Endodermal cell (in vitro differentiated cells): ENCODE data around the gene NTN3. TPM values are rescaled to one million over a fixed set of nuclear protein-coding genes. Genes with fewer than 3 reads are reported as not detected.

Source experiments
- DNase-seq: peaks from one replicate; pipeline ENCODE4 v3.0.0-alpha.2; 2017
- H3K27ac ChIP-seq: 2 replicates; pipeline ENCODE4 v1.5.1; 2013; ENCODE audit warnings: mild to moderate bottlenecking, low read depth, low read length, moderate library complexity
- H3K27me3 ChIP-seq: 2 replicates; pipeline ENCODE4 v1.6.1; 2013; ENCODE audit warnings: mild to moderate bottlenecking, low read length, moderate library complexity; ENCODE audit not compliant: insufficient read depth, control insufficient read depth, poor library complexity, severe bottlenecking
- H3K36me3 ChIP-seq: 2 replicates; pipeline ENCODE4 v1.7.0; 2013; ENCODE audit warnings: mild to moderate bottlenecking, low read length, moderate library complexity; ENCODE audit not compliant: control insufficient read depth, insufficient read depth
- H3K4me1 ChIP-seq: one replicate; pipeline ENCODE4 v1.7.0; 2013; ENCODE audit warnings: low read length; ENCODE audit not compliant: control insufficient read depth, insufficient read depth
- H3K4me3 ChIP-seq: 2 replicates; pipeline ENCODE4 v1.5.1; 2013; ENCODE audit warnings: mild to moderate bottlenecking, low read length, moderate library complexity
- H3K9ac ChIP-seq: 2 replicates; pipeline ENCODE4 v1.6.1; 2013; ENCODE audit warnings: mild to moderate bottlenecking, low read length, moderate library complexity; ENCODE audit not compliant: poor library complexity, severe bottlenecking; ENCODE audit errors: extremely low read depth
- H3K9me3 ChIP-seq: 2 replicates; pipeline ENCODE4 v1.6.1; 2013; ENCODE audit warnings: mild to moderate bottlenecking, low read length, moderate library complexity; ENCODE audit not compliant: control insufficient read depth
- H3K27ac Mint-ChIP-seq: 2 replicates; pipeline ENCODE4 v1.8.0; 2020; ENCODE audit warnings: mixed read lengths
- H3K27me3 Mint-ChIP-seq: 2 replicates; pipeline ENCODE4 v1.8.0; 2021; ENCODE audit warnings: mild to moderate bottlenecking, mixed read lengths; ENCODE audit not compliant: insufficient read depth
- H3K36me3 Mint-ChIP-seq: 2 replicates; pipeline ENCODE4 v1.8.0; 2020; ENCODE audit warnings: low read depth, mixed read lengths
- H3K4me1 Mint-ChIP-seq: 2 replicates; pipeline ENCODE4 v1.8.0; 2020; ENCODE audit warnings: mixed read lengths
- H3K4me3 Mint-ChIP-seq: 2 replicates; pipeline ENCODE4 v1.8.0; 2020; ENCODE audit warnings: mild to moderate bottlenecking, moderate library complexity, mixed read lengths
- H3K9me3 Mint-ChIP-seq: 2 replicates; pipeline ENCODE4 v1.8.0; 2020; ENCODE audit warnings: mild to moderate bottlenecking, mixed read lengths
- CTCF ChIP-seq: fragments of 200-600 bp; sonication (generic); conservative IDR thresholded peaks from 2 replicates; pipeline ENCODE4 v1.5.0; 2021; ENCODE audit warnings: antibody characterized with exemption, mild to moderate bottlenecking
- WGBS, 2 experiments: methylation state at CpG; one replicate each; pipeline versions ENCODE4 v1.1.5 to v1.1.7; 2013; ENCODE audit warnings: missing lambda C conversion rate in 2 of 2, mixed read lengths in 1 of 2; ENCODE audit not compliant: insufficient coverage in 1 of 2, insufficient read length in 1 of 2; 5-methylcytosine and 5-hydroxymethylcytosine counted together
- total RNA-seq, 2 donors: library from RNA; stranded (reverse); fragmentation: NEBNext Ultra II Directional in 1 of 2; extraction: Animal tissue kit (Norgen Biotek cat#: 25700) in 1 of 2; gene quantifications; 2 replicates in 1 of 2; 3 replicates in 1 of 2; pipeline ENCODE4 v1.2.1, GENCODE V29; 2021

The NTN3 gene
- total RNA-seq, 2 donors from 2014 or later = 0.48 to 0.62 TPM

- Histone ChIP-seq H3K4me1 (peaks cover 9% of the 10 kb centered on the region), H3K27ac (no peak overlapping the region), H3K4me3 (no peak overlapping the region), H3K36me3 (peaks cover 18% of the 10 kb centered on the region), H3K9ac (no peak overlapping the region), H3K9me3 (no peaks in the 10 kb centered on the region), H3K27me3 (no peaks in the 10 kb centered on the region)
- Mint-ChIP-seq H3K36me3 (peaks cover 6% of the 10 kb centered on the region), H3K27ac (no peak overlapping the region), H3K9me3 (no peaks in the 10 kb centered on the region), H3K27me3 (peaks cover 5% of the 10 kb centered on the region), H3K4me3 (peak overlapping the region; percentile 75), H3K4me1 (peaks cover 18% of the 10 kb centered on the region)
- no peak for TF ChIP-seq CTCF
- WGBS, 2 experiments = 84 to 100% methylated on average over 4 of the region's 4 CpGs
- DNase-seq = no peak
Observed at GRCh38 chr16:2427526-2427925, 43.6 kb upstream of the NTN3 start.

DNA sequence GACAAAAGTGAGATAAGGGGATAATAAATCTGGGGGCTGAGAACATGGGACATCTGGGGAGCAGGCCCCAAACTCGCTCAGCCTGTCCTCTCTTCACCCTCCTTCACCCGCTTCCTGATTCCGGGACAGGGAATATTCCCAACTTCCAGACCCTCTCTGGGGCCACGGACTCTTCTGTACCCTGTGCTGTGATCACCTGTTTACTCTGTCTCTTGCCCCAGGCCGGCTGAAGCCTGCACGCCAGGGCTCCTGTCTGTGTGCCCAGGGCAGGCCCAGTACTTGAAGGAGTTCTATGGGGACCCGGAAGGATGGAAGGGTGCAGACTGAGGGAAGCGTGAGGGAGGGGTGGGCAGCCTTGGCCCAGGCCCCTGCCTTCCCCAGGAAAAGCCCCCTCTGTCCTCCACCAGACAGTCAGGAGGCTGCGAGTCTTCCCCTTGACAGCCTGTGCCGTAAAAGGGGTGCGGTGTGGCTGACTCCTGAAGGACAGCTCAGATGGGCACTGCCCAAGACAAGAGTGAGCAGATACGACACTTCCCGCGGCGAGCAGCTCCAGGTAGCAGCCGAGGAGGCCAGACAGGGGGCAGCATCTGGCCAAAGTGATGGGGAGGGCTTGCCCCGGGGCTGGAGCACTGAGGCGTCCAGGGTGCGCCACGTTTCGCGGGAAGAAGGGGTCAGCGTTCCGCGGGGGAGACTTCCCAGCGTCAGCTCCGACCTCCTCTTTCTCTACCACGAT lies 42.9 kb upstream of the NTN3 start:
- H3K4me1 ChIP-seq = peaks cover 9% of the 10 kb centered on the region
- no peaks in the 10 kb centered on the region for H3K27me3 ChIP-seq
- Mint-ChIP-seq H3K27me3 (peaks cover 5% of the 10 kb centered on the region), H3K9me3 (no peaks in the 10 kb centered on the region), H3K4me3 (peak overlapping the region; percentile 75), H3K27ac (peak overlapping the region; percentile 84), H3K4me1 (peaks cover 18% of the 10 kb centered on the region), H3K36me3 (peaks cover 11% of the 10 kb centered on the region)
- H3K9me3 ChIP-seq = no peaks in the 10 kb centered on the region
- peak overlapping the region; percentile 68 for H3K9ac ChIP-seq
- peak overlapping the region; percentile 77 for H3K4me3 ChIP-seq
- H3K36me3 ChIP-seq = peaks cover 25% of the 10 kb centered on the region
- peak; percentile 85 for DNase-seq
- 34 to 52% methylated on average over 12 to 28 of the region's 28 CpGs for WGBS, 2 experiments
- TF ChIP-seq CTCF = peak; percentile 64
- H3K27ac ChIP-seq = peak overlapping the region; percentile 66

GRCh38 chr16:2428784-2429033 lies 42.4 kb upstream of the NTN3 start:
- DNase-seq = no peak
- Mint-ChIP-seq H3K9me3 (no peaks in the 10 kb centered on the region), H3K4me3 (peak overlapping the region; percentile 75), H3K27me3 (peaks cover 5% of the 10 kb centered on the region), H3K27ac (peak overlapping the region; percentile 84), H3K4me1 (peaks cover 18% of the 10 kb centered on the region), H3K36me3 (peaks cover 16% of the 10 kb centered on the region)
- H3K9me3 ChIP-seq = no peaks in the 10 kb centered on the region
- peak overlapping the region; percentile 68 for H3K9ac ChIP-seq
- 1 to 4% methylated on average over 12 to 24 of the region's 24 CpGs for WGBS, 2 experiments
- H3K4me1 ChIP-seq = peaks cover 9% of the 10 kb centered on the region
- peak; percentile 30 for TF ChIP-seq CTCF
- H3K27me3 ChIP-seq = no peaks in the 10 kb centered on the region
- peak overlapping the region; percentile 77 for H3K4me3 ChIP-seq
- H3K27ac ChIP-seq = peak overlapping the region; percentile 66
- H3K36me3 ChIP-seq = peaks cover 30% of the 10 kb centered on the region
